Activated gamma-delta T cell treated with Interleukin-2 at 50 U/mL for 16 hours (primary cell): ENCODE results near the gene ANKRD44.
"Not testable (repeated sequence)": the region's sequence is repeated elsewhere in the genome, so short reads cannot be mapped to it uniquely, and the experiment has no call there.

ENCODE experiments used
- DNase-seq: peaks from one replicate; pipeline ENCODE4 v3.0.0-alpha.2; 2020

Gene ANKRD44

GRCh38 chr2:197256547-197257170, 53.9 kb downstream of the ANKRD44 start:
- DNase-seq = no peak

DNA sequence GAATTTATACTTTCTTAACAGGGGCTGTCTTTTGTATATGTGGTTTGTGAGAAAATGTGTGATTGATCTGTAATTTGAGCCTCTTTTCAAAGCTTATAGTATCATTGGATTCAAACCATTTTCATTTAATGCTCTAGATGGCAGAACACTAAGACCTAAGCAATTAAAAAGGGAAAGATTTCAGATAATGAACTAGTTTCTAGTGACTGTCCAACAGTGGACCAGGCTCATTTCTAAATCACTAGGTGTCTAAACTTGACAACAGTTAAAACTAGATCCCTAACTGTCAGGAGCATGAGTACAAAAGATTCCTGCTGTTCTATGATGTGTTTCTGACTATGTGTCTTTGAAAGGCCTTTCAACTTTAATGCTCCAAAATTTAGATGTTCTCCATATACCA, 54.6 kb downstream of the ANKRD44 start:
- DNase-seq = no peak

DNA sequence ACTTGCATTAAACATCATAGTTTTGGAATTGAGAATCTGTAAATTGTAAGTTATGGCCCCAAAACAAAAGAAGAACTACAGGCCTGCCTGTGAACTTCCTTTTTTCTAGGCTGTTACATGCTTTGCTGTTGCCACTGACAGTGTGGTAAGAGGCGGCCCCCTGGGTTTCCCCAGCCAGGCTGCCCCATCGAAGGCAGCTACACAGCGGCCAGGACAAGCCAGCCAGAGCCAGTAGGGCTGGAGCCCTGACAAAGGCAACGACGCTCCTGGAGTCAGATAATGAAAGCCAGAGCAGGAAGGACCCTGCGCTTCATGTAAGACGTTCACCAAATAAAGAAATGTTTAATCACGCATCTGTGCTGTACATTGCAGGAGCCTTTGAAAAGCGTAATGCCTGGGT, 55.0 kb downstream of the ANKRD44 start:
- DNase-seq = peak; percentile 60

GRCh38 chr2:197254776-197255530, 55.6 kb downstream of the ANKRD44 start:
- DNase-seq = no peak

DNA sequence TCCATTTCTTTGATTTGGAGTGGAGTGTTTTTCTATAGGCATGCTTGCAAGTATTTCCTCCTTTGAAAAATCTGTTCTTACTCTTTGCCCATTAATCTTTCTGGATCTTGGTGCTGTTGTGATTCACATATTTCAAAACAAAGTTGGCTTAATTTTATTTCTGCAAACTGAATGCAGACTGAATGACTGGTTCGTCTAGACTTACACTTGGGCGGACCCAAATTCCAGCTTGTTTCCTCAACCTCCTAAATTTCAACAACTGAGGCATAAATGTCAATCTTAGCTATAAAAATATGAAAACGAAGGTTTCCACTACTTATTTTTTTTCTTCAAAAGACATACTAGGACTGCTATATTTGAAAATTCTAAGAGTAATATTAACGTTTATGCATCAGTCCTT, 59.0 kb downstream of the ANKRD44 start:
- no peak for DNase-seq

GRCh38 chr2:197251163-197251562, 59.4 kb downstream of the ANKRD44 start:
- DNase-seq = no peak

GRCh38 chr2:197250084-197250397, 60.5 kb downstream of the ANKRD44 start:
- no peak for DNase-seq

DNA sequence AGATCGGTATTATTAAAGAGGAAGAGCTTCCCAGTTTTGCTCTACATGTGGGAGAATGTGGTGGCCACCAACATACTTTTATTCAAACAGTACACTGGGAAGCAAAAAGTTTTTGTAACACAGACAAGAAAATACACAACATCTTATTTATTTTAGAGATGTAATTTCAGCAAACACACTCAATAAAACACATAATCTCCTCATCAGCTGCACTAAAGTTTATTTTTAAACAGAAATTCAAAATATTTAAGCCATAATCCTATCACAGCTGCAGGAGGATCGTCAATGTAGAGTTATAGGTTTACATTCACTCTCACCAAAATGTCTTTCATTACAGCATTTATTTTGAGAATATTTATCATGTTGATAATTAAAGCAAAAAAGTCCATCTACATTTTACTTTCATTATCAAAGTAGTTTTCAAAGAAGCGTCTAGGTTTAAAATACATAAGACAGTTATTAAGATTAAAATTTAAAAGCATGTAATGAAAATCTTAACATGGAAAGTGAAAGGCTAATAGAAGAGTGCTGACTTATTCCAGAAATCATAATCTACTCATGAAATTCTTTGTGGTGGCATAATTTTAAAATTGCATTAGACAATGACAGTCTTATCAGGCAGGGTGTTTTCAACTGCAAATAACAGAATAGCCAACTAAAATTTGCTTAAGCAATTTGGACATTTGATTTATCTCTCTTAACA, 61.0 kb downstream of the ANKRD44 start:
- DNase-seq = no peak

DNA sequence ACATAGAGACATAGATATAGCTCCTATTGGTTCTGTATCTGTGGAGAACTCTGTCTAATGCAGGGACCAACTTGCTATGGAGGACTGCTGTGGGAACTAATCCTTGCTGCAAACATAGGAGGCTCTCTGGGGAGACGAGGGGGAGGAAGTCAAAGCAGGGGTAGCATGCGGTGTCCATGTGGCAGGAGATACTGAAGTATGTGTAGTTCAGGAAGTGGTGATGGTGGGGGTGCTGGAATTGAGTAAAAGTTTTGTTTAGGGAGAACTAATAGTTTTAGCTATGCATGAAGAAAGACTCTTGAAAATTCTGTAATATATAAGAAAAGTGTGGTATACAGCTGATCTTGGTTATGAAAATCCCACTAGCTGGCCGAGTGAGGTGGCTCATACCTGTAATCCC, 62.0 kb downstream of the ANKRD44 start:
- no peak for DNase-seq

DNA sequence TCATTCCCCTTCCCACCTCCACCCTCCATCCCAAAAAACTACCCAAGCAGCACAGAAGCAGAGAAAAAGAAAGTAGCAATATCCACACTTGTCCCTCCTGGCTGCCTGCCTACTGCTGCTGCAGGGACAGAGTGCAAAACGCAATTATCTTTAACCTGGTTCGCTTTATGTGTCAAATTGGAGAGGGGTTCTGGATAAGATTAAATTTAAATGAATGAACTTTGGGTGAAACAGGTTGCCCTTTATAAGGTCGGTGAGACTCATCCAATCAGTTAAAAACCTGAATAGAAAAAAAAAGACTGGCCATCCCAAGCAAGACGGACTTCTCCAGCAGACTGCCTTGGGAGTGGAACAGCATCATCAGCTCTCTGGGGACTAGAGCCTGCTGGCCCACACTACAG, 62.6 kb downstream of the ANKRD44 start:
- no peak for DNase-seq

DNA sequence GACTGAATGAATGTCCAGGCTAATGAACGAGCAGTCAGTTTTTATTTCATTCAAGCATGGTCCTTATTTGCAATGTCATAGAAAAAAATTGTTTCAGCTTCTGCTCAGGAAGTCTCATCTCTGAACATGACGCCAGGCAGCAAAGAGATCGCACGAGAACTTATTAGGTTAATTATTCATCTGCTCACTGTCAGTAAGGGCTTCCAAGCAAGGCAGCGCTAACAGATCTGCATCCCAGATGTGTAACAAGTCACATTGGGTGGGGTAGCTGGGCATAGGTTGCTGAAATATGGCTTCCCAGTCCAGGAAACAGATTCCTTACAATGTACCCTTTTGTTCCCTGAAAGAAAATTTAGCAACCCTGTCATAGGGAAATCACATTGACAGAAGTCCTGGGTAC, 63.5 kb downstream of the ANKRD44 start:
- no peak for DNase-seq

GRCh38 chr2:197245829-197246804, 64.5 kb downstream of the ANKRD44 start:
- DNase-seq = no peak

DNA sequence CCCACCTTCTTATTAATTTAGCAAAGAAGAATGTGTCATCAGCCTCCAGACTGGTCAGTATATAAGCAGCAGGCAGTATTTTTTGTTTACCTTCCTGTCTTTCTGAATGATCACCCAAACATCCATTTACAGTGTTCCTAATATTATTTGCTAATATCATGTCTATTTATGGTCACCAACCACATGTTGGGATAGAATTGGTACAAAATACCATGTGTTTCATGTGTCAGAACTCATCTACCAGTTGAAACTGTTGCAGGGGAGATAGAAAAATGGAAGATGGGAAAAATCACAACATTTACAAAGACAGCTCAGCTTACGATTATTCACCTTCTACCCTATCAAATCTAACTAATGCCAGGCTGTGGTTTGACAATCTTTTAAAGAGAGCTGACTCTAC, 66.2 kb downstream of the ANKRD44 start:
- DNase-seq = no peak

- no peak for DNase-seq
Measured at GRCh38 chr2:197242719-197243118, 67.9 kb downstream of the ANKRD44 start.

- DNase-seq = no peak
Measured at GRCh38 chr2:197241596-197241995, 69.0 kb downstream of the ANKRD44 start.

DNA sequence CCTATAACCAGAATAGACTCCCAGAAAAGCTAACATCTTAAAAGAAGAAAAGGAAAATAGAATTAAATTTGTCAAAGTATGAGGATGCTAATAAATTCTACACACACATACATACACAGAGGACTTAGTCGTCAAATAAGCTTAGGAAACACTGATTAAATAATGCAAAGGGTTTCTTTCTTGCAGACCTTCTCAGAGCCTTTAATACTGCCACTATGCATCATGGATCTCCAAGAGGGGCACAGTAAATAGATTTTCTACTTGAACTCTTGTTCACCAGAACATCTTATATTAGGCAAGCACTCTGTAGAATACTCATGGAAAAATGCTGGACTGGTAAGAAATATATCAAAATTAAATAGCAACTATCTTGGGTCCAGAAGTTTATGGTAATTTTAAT, 69.4 kb downstream of the ANKRD44 start:
- DNase-seq = no peak

DNA sequence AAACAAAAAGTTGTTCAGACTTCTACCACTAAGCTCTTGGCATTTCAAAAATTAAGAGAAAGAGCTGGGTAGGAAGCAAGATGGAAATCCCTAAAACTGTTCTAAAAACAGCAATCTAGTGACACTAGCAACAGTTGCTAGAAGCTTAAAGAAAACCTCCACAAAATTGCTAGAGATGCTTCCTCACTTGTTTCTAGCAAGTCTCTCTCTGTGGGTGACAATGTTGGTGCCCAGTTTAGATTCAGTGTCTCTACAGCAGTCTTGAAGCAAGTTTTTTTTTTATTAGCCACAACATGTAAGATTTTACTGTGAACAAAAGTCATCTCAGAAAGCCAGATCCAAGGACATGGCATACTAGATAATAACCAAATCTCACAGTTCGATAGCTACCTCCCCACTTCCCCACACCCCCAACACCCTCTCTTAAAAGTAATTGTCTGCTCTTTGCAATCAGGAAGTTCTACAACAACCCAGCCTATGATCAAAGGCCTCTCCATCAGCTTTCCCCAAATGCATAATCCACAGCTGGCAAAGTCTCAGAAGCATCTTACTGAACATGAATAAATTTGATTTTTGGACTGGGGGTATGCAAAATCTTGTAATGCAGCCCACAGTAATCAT, 70.0 kb downstream of the ANKRD44 start:
- no peak for DNase-seq

GRCh38 chr2:197240018-197240417, 70.6 kb downstream of the ANKRD44 start:
- not testable (repeated sequence) for DNase-seq

DNA sequence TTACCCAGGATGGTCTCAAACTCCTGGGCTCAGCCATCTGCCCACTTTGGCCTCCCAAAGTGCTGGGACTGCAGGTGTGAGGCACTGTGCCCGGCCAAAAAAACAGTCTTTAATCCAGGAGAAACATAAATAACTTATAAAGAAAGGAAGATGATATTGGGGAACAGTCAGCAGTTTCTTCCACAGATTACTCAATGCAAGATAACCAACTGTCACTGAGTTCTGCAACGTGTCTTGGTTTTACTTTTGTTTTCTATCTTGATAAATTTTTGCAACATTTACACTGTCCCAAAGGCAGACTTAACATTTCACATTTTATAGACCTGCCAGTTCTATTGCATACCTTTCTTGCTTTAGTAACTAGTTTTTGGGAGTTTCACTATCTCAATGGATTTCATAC, 71.1 kb downstream of the ANKRD44 start:
- no peak for DNase-seq

- DNase-seq = no peak
Measured at GRCh38 chr2:197238043-197238365, 72.6 kb downstream of the ANKRD44 start.

- DNase-seq = no peak
Measured at GRCh38 chr2:197237291-197238042, 73.1 kb downstream of the ANKRD44 start.

DNA sequence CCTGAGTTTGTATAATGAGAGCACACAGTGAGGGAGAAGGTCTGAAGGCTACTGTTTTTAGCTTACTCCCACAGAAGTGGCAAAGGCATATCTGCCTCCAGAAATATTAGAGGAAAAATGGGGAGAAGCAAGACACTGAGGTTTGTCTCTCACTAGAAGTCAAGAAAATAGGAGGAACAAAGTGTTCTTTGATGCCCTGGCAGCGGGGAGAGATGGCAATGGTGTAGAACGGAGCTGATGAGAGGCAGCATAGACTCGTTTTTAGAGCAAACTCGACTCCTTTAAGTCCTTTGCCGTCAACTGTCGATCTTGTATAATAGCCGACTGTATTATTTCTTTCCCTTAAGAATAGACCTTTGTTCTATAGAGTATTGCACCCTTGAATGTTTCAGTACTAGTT, 73.8 kb downstream of the ANKRD44 start:
- DNase-seq = no peak
